ENCODE measurements around the gene EBLN1. TPM values are rescaled to one million over a fixed set of nuclear protein-coding genes. Genes with fewer than 3 reads are reported as not detected.

EBLN1 gene
- total RNA-seq, 2 donors from 2014 or later: not detected

- DNase-seq (ENCODE audit: low spot score): no peak
- Histone ChIP-seq H3K36me3 (no peaks in the 10 kb centered on the region), H3K27me3 (no peaks in the 10 kb centered on the region), H3K4me3 (no peak overlapping the region), H3K27ac (no peak overlapping the region), H3K9me3 (peaks cover 0 to 6% of the 10 kb centered on the region in 2 donors), H3K4me1 (no peaks in the 10 kb centered on the region)
- TF ChIP-seq CTCF (IDR thresholded peaks at IDR 0.05): no peak
Observed at GRCh38 chr10:22185586-22185985, 32.2 kb downstream of the EBLN1 start.

GRCh38 chr10:22183771-22184461 is 33.9 kb downstream of the EBLN1 start:
- Histone ChIP-seq H3K36me3 (no peaks in the 10 kb centered on the region), H3K4me3 (no peak overlapping the region), H3K27me3 (no peaks in the 10 kb centered on the region), H3K9me3 (peaks cover 0 to 10% of the 10 kb centered on the region in 2 donors), H3K27ac (no peak overlapping the region), H3K4me1 (no peaks in the 10 kb centered on the region)
- TF ChIP-seq CTCF (IDR thresholded peaks at IDR 0.05): no peak
- DNase-seq (ENCODE audit: low spot score): no peak

- no peak overlapping the region for H3K4me3 ChIP-seq
- peaks cover 0 to 10% of the 10 kb centered on the region in 2 donors for H3K9me3 ChIP-seq
- H3K27me3 ChIP-seq: no peaks in the 10 kb centered on the region
Observed at GRCh38 chr10:22180724-22181123, 37.1 kb downstream of the EBLN1 start.

GRCh38 chr10:22174442-22174841 is 43.4 kb downstream of the EBLN1 start:
- DNase-seq (ENCODE audit: low spot score): no peak
- H3K36me3 ChIP-seq: no peaks in the 10 kb centered on the region
- no peak overlapping the region for H3K4me3 ChIP-seq
- H3K9me3 ChIP-seq: peaks cover 0 to 8% of the 10 kb centered on the region in 2 donors
- TF ChIP-seq CTCF (IDR thresholded peaks at IDR 0.05): no peak
- no peak overlapping the region for H3K27ac ChIP-seq
- no peaks in the 10 kb centered on the region for H3K27me3 ChIP-seq
- H3K4me1 ChIP-seq: no peaks in the 10 kb centered on the region

More at GRCh38 chr10:22180724-22181123, 37.1 kb downstream of the EBLN1 start:
- H3K4me1 ChIP-seq: no peaks in the 10 kb centered on the region
- no peak overlapping the region for H3K27ac ChIP-seq
- no peak for DNase-seq (ENCODE audit: low spot score)
- H3K36me3 ChIP-seq: no peaks in the 10 kb centered on the region
- no peak for TF ChIP-seq CTCF (IDR thresholded peaks at IDR 0.05)

GRCh38 chr10:22171131-22171530 is 46.7 kb downstream of the EBLN1 start:
- Histone ChIP-seq H3K36me3 (no peaks in the 10 kb centered on the region), H3K27me3 (no peaks in the 10 kb centered on the region), H3K9me3 (peaks cover 0 to 8% of the 10 kb centered on the region in 2 donors), H3K4me1 (no peaks in the 10 kb centered on the region), H3K27ac (no peak overlapping the region), H3K4me3 (no peak overlapping the region)
- DNase-seq (ENCODE audit: low spot score): no peak
- TF ChIP-seq CTCF (IDR thresholded peaks at IDR 0.05): no peak

GRCh38 chr10:22170582-22170981 is 47.2 kb downstream of the EBLN1 start:
- Histone ChIP-seq H3K27me3 (no peaks in the 10 kb centered on the region), H3K36me3 (no peaks in the 10 kb centered on the region), H3K4me1 (no peaks in the 10 kb centered on the region), H3K9me3 (peaks cover 0 to 8% of the 10 kb centered on the region in 2 donors), H3K4me3 (no peak overlapping the region), H3K27ac (no peak overlapping the region)
- no peak for DNase-seq (ENCODE audit: low spot score)
- TF ChIP-seq CTCF (IDR thresholded peaks at IDR 0.05): no peak

All from right atrium auricular region (tissue), 2 donors.